SU-DHL-6 (cell line): ENCODE data around the gene NGB.

ENCODE experiments used
- H2AFZ ChIP-seq: fragments of 200-600 bp; sonication (generic); 2 replicates; pipeline ENCODE4 v1.6.1; 2014; ENCODE audit warnings: low read depth, mild to moderate bottlenecking, moderate library complexity, mixed read lengths, antibody characterized with exemption, low read length; ENCODE audit not compliant: severe bottlenecking
- H3F3A ChIP-seq: fragments of 200-600 bp; shearing (Covaris generic); 2 replicates; pipeline ENCODE4 v1.6.0; 2016; ENCODE audit warnings: antibody characterized with exemption, mild to moderate bottlenecking; ENCODE audit not compliant: insufficient read depth
- H3K27ac ChIP-seq: fragments of 200-600 bp; sonication (generic); 2 replicates; pipeline ENCODE4 v1.5.1; 2016; ENCODE audit warnings: low read depth, mild to moderate bottlenecking, low read length, moderate library complexity, mixed read lengths
- H3K27me3 ChIP-seq: fragments of 200-600 bp; sonication (generic), shearing (Covaris generic); 2 replicates; pipeline ENCODE4 v1.6.0; 2014; ENCODE audit warnings: mild to moderate bottlenecking, low read length
- H3K36me3 ChIP-seq: fragments of 200-600 bp; sonication (generic); 2 replicates; pipeline ENCODE4 v1.6.1; 2014; ENCODE audit warnings: mild to moderate bottlenecking, low read length, mixed read lengths
- H3K4me2 ChIP-seq: fragments of 300-600, 200-600 bp; shearing (Covaris generic), sonication (generic); 2 replicates; pipeline ENCODE4 v1.6.0; 2014; ENCODE audit warnings: low read length, low read depth, mild to moderate bottlenecking; ENCODE audit not compliant: poor library complexity, severe bottlenecking
- H3K4me3 ChIP-seq: fragments of 200-600 bp; sonication (generic); 2 replicates; pipeline ENCODE4 v1.5.1; 2014; ENCODE audit warnings: antibody characterized with exemption, low read length, mild to moderate bottlenecking, mixed read lengths; ENCODE audit not compliant: insufficient read depth, poor library complexity, severe bottlenecking
- H3K79me2 ChIP-seq: fragments of 200-600 bp; sonication (generic); 2 replicates; pipeline ENCODE4 v1.6.1; 2014; ENCODE audit warnings: mild to moderate bottlenecking, low read length, moderate library complexity; ENCODE audit not compliant: insufficient read depth
- H3K9ac ChIP-seq: fragments of 200-600 bp; sonication (generic); 2 replicates; pipeline ENCODE4 v1.7.0; 2014; ENCODE audit warnings: mild to moderate bottlenecking, low read length
- H3K9me2 ChIP-seq: fragments of 200-600 bp; sonication (generic); replicated peaks from 2 replicates; pipeline ENCODE4 v1.6.1; 2014; ENCODE audit warnings: low read length; ENCODE audit not compliant: insufficient read depth
- H3K9me3 ChIP-seq: fragments of 200-600 bp; sonication (generic); 2 replicates; pipeline ENCODE4 v1.6.1; 2014; ENCODE audit warnings: low read length, mixed read lengths; ENCODE audit not compliant: insufficient read depth
- H4K20me1 ChIP-seq: fragments of 200-600 bp; sonication (generic); 2 replicates; pipeline ENCODE4 v1.6.1; 2014; ENCODE audit warnings: low read depth, mild to moderate bottlenecking, antibody characterized with exemption, low read length, moderate library complexity, mixed read lengths
- CTCF ChIP-seq: fragments of 200-600 bp; sonication (generic); IDR thresholded peaks from one replicate; pipeline ENCODE4 v1.5.1; 2017; ENCODE audit warnings: antibody characterized with exemption, mild to moderate bottlenecking, low read length, moderate library complexity; ENCODE audit not compliant: insufficient read depth, poor library complexity, severe bottlenecking
- EZH2phosphoT487 ChIP-seq: fragments of 200-600 bp; sonication (generic), shearing (Covaris generic); conservative IDR thresholded peaks from 2 replicates; pipeline ENCODE4 v1.6.1; 2018; ENCODE audit warnings: mild to moderate bottlenecking, antibody characterized with exemption, low read length, moderate library complexity, mixed read lengths

NGB gene

DNA sequence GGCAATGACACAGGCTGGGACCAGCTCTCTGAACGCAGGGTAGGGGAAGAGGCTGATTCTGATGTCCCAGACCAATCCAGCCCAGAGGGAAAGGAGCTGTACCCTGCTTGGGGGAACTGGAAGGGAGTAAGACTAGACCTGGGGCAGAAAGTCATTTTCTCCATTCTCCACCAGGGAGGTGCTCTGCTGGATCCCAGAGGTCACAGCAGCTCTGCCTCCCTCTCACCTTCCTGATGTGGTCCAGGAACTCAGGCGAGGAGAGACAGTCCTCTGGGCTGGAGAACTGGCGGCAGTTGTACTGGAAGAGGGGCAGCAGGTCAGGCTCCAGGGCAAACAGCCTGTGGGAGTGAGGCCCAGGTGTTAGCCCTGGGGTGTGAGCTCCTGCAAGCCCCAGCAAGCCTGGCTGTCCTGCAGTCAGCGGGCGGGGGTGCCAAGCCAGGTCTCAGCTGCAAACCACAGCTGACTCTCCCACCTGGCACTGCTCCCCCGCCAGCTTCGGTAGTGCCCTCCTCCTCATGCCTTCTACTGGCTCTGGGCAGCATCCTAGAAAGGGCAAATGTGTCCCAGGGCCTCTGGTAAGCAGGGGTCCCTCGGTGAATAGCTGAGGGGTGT lies 1.9 kb downstream of the NGB start:
- no peak for TF ChIP-seq CTCF
- no peak for TF ChIP-seq EZH2phosphoT487
- H3K27me3 ChIP-seq: no peaks in the 10 kb centered on the region

GRCh38 chr14:77267937-77268699 lies 2.9 kb downstream of the NGB start:
- Histone ChIP-seq H2AFZ (no peak overlapping the region), H4K20me1 (no peaks in the 10 kb centered on the region), H3K9me3 (no peaks in the 10 kb centered on the region), H3F3A (no peaks in the 10 kb centered on the region), H3K36me3 (no peaks in the 10 kb centered on the region), H3K4me2 (no peak overlapping the region), H3K79me2 (no peaks in the 10 kb centered on the region), H3K9me2 (no peaks in the 10 kb centered on the region), H3K27ac (no peak overlapping the region), H3K9ac (no peak overlapping the region), H3K27me3 (no peaks in the 10 kb centered on the region), H3K4me3 (no peak overlapping the region)
- no peak for TF ChIP-seq CTCF
- no peak for TF ChIP-seq EZH2phosphoT487

More for the DNA sequence above, 1.9 kb downstream of the NGB start:
- Histone ChIP-seq H3K27ac (no peak overlapping the region), H4K20me1 (no peaks in the 10 kb centered on the region), H3K9me3 (no peaks in the 10 kb centered on the region), H3K4me3 (no peak overlapping the region), H3K79me2 (no peaks in the 10 kb centered on the region), H3K9me2 (no peaks in the 10 kb centered on the region), H2AFZ (no peak overlapping the region), H3F3A (no peaks in the 10 kb centered on the region), H3K36me3 (no peaks in the 10 kb centered on the region), H3K4me2 (no peak overlapping the region), H3K9ac (no peak overlapping the region)

DNA sequence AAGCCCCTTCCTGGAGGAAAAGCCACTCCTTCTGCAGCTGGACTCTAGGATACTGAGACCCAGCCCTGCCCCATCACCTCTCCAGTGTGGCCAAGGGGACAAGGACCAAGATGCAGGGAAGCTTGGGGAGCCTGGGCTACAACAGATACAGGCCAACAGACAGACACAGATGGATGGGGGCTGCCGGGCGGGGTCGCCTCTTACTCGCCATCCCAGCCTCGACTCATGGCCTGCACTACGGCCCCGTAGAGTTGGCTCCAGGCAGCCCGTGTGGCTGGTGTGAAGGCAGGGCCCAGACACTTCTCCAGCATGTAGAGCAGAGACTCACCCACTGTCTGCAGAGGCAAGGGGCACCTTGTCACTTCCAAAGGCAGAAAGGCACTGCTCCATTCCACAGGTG lies 4.7 kb downstream of the NGB start:
- Histone ChIP-seq H3F3A (no peaks in the 10 kb centered on the region), H3K27ac (no peak overlapping the region), H2AFZ (no peak overlapping the region), H3K4me2 (no peak overlapping the region), H3K9ac (no peak overlapping the region), H3K9me3 (no peaks in the 10 kb centered on the region), H3K36me3 (no peaks in the 10 kb centered on the region), H3K9me2 (no peaks in the 10 kb centered on the region), H3K79me2 (no peaks in the 10 kb centered on the region), H4K20me1 (no peaks in the 10 kb centered on the region), H3K27me3 (no peaks in the 10 kb centered on the region), H3K4me3 (no peak overlapping the region)
- TF ChIP-seq EZH2phosphoT487 (no peak), CTCF (no peak)
